Hematopoietic multipotent progenitor cell treated with erythropoietin and hydrocortisone succinate and interleukin-3 and kit ligand, for 4 days (in vitro differentiated cells): ENCODE data around the gene INPP4A.
"Not testable (repeated sequence)": the region's sequence is repeated elsewhere in the genome, so short reads cannot be mapped to it uniquely, and the experiment has no call there.

Experiments used
- DNase-seq: peaks from one replicate; pipeline ENCODE4 v3.0.0-alpha.2; 2015

INPP4A gene

DNA sequence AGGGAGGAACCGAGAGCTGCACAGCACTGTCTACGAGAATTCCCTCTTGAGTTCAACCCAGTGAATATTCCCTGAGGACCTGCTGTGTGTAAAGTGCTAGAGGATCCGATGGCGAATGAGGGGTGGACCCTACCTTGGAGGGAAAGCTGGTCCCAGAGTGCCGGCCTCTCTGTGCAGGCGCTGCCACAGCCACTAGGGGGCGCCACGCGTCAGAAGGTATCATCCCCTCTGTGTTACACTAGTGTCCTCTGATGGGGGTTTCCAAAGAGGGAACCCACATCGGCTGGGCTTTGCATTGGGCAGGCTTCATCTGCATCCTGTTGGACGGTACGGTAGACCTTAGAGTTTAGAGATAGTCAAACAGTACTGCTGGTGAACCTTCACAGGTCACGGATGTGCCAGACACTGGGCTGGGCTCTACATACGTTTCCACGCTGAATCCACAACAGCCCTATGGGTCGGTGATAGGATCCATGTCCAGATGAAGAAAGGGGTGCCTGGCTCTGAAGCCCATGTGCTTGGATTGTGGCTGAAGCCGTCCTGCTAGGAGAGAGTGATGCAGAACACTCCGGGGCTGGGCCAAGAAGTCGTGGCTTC, 124.6 kb downstream of the INPP4A start:
- peak; percentile 65 for DNase-seq

DNA sequence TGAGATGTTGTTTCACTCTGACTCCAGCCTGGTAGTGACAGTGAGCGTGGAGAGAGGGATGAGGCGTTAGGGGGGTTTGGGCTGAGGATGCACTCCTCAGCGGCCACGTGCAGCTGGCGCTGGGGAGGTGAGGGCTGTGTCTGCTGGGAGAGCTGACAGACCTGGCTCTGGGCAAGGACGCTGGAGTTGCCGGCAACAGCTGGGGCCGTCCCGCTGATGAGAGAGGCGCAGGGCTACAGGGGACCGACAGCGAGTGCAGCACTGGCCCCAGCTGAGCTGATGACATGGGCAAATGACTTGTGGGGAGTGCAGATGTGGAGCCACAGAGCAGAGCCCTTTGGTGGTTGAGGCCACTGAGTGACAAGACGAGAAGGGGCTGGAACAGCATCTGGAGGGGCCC, 125.3 kb downstream of the INPP4A start:
- no peak for DNase-seq

- no peak for DNase-seq
These were observed 125.7 kb downstream of the INPP4A start for GRCh38 chr2:98570356-98570755.

DNA sequence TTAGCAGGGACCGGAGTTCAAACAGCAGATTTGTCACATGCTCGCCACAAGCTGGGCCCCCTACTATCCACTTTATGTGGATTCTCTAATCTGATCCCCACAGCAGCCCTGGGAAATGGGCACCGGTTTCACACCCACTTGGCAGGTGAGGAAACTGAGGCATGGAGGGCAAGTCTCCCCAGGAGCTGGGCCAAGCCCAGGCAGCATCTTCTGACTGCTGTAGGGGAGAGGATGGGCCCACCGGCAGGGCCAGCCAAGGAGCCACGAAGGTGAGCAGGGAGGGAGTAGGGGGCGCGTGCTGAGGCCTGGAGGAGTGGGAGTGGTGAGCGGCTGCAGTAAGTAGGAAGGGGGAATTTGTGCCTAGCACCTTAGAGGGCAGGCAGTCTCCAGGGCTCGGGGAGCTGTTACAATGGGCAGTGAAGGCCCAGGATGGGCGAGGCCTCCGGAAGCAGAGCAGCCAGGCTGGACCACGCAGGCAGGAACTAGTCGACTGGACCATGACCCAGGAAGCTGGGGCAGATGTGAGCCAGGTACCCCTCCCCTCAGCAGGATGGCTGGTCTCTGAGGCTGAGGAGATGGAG, 126.6 kb downstream of the INPP4A start:
- no peak for DNase-seq

DNA sequence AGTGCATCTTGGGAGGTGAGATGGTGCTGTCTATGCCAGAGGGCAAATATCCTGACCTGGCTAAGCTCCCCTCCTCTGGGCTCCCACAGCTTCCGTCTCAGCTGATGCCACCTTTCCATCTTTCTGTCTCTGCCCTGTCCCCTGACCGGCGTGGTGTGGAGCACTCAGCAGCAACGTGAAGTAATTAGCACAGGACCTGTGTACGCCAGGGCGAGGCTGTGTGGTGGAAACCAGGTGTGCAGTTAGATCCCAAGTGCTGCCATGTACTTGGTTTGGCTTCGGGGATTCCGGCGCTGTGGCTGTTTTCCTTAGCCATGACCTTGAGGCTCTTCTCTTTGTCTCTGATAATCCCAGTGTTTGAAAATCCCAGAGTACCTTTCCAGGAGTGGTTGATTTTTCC, 127.1 kb downstream of the INPP4A start:
- no peak for DNase-seq

GRCh38 chr2:98572211-98572610, 127.6 kb downstream of the INPP4A start:
- no peak for DNase-seq

- DNase-seq, result no peak
These were observed 128.0 kb downstream of the INPP4A start for GRCh38 chr2:98572676-98573075.

DNA sequence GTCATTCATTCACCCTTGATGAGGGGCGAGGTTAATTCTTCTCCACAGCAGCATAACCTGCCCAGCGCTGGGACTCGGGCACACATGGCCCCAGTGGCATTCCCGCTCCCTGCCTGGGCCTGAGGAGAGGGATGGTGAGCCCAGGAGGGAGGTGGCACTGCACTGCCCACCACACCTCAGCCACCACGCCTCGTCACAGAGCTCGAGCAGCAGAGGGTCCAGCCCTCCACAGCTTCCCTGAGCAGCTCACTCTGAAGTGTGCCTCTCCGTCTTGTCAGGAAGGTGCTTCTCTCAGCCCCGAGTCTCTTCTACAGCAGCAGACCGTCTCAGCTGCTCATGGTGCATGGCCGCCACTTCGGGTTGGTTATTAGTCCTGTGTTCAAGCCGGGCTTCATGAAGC, 128.8 kb downstream of the INPP4A start:
- no peak for DNase-seq

- DNase-seq, result no peak
These were observed 132.1 kb downstream of the INPP4A start for GRCh38 chr2:98576666-98577312.

DNA sequence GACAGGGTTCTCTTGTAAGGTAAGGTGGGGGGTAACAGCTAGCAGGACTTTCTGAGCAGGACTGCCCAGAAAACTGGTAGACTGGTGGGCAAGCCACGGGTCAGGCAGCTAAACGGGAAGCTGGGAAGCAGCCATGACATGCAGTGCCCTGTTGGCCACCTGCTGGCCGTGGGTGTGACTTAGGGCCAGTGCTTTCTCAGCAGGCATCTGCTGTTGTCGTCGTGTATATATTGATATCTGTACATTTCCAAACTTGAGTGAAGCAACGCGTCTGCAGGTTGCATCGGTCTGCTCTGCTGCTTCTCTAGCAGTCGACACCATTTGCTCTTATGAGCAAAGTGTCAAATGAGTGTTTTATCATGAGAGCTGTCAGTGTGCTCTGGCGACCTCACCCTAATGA, 132.7 kb downstream of the INPP4A start:
- DNase-seq, result no peak

DNA sequence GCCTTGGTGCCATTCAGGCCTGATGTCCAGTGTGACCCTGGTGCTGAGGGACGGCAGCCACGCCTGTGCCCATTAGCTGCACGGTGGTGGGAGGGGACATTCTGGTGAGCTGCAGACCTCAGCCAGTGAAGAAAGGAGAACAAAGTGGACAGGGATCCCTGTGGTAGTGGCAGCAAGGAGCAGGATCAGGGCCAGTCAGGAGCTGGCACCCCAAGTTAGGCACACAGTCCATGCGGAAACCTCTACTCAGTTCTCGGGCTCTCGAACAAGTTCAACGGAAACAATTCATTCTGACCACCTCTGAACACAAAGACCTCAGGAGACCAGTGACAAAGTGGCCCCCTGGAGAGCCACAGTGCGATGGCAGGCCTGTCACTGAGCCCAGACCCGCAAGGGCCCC, 133.6 kb downstream of the INPP4A start:
- DNase-seq, result no peak

DNA sequence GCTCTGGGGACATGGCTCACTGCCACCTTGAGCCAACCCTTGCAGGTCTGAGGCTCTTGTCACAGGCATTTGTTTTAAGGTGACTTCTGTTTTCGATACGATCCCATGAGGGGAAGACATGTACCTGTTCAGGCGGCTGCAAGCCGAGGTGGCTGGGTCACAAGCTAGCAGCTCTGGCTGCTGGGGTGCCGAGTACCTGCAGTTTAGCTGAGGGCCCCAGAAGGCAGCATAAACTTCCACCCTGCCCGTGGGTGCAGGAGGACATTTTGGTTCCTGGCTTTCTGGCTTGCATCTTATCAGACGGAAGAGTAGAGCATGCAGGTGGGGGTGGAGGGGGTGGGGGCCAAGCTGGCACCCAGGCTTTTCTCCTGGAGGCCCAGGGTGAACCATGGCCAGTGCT, 135.3 kb downstream of the INPP4A start:
- no peak for DNase-seq

GRCh38 chr2:98580656-98581284, 136.1 kb downstream of the INPP4A start:
- no peak for DNase-seq

- no peak for DNase-seq
These were observed 137.9 kb downstream of the INPP4A start for GRCh38 chr2:98582523-98582922.

DNA sequence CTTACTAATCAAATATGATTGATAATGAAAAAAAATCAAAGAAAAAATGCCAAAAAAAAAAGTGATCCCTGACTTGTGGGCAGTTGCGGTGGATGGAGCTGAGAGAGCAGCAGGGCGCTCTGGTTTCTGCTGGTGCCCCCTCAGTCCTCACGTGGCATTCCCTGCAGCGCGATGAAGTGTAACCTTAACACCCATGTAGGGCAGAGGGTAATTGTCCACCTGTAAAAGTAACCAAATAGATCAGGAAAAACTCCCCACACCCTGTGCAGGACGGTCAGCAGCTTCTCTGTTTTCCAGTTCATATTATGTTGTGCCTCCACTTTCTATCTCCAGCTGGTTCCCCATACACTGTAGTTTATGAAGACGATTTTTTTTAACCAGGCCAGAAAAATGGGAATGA, 138.6 kb downstream of the INPP4A start:
- no peak for DNase-seq

DNA sequence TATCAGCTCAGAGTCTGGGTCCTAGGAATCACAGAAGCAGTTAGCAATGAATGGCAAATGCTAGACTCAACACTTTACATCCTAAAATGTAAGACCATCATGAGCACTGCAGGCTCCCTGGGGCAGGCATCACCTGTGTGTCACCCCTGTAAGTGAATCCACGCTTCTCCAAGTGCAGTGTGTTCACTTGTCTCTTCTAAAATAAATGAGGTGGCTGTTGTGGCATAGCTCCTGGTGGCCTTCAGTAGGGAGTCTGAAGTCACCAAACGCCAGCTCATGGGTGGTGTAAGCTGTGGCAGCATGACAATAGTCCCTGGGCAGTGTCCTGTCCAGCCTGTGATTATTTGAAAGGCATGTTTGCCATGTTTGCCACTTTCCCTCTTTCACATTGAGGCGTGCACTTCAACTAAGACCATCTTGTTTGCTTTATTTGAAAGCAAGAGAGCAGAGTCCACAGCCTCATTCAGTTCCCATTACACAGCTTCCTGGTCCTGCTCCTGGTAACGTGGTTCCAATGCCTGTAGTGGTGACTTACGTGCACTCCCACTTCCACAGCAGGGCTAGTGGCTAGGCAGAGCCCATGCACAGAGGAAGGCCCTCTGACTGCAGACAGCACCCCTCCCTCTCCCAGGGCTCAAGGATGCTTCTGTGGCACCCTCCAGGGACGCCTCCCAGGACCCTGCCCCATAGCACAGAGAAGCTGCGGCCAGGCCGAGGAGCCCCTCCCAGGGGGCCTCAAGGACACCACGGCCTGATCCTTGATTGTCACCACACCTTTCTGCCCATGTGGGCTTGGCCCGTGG, 139.4 kb downstream of the INPP4A start:
- DNase-seq, result no peak

DNA sequence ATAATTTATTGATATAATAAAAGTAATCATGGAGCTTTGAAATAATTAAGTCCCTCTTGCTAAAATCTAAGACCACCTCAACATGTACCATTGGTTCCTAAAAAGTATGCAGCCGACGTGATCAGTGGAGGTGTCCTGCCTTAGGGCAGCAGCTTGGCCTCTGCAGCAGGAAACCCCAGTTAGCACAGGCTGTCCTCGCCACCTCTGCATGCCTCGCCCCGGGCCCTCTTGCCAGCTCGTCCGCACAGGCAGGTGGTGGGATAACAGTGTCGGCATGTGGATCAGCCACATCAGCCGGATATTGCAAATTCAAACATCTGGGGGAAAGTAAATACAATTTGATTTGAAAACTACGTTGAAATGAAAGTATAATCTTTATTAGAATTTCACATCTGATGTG, 140.7 kb downstream of the INPP4A start:
- DNase-seq, result no peak

GRCh38 chr2:98586551-98587140, 142.0 kb downstream of the INPP4A start:
- DNase-seq, result no peak

DNA sequence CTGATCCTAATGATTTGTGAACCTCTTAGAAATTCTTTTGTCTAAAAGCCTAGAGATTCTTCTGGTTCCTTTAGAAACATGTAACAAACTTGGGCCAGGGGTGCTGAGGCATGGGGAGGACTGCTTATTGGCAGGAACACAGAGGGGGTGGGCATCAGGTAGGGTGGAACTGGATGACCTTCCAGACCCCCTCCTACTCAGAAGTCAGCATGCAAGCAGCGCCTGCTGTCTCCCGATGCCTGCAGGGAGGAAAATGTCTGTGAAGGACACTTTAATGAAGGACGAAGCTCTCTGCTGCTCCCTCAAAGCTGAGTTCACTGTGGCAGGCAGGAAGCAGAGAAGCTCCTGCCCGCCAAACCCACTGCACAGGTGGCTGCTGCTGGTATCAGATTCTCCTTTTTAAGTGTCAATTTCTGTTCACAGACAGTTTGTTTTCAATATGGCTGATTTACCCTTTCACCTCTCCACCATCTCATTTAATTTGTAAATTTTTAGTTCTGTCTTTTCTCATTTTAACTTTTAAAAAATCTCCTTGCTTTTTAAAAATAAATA, 144.3 kb downstream of the INPP4A start:
- no peak for DNase-seq

- no peak for DNase-seq
These were observed 144.8 kb downstream of the INPP4A start for GRCh38 chr2:98589489-98589888.

GRCh38 chr2:98592565-98592964, 147.9 kb downstream of the INPP4A start:
- no peak for DNase-seq

DNA sequence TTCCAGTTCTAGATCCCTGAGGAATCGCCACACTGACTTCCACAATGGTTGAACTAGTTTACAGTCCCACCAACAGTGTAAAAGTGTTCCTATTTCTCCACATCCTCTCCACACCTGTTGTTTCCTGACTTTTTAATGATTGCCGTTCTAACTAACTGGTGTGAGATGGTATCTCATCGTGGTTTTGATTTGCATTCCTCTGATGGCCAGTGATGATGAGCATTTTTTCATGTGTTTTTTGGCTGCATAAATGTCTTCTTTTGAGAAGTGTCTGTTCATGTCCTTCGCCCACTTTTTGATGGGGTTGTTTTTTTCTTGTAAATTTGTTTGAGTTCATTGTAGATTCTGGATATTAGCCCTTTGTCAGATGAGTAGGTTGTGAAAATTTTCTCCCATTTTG, 150.0 kb downstream of the INPP4A start:
- DNase-seq, result not testable (repeated sequence)
